Lung (tissue), 12 donors: ENCODE data around the gene AREL1. TPM values are rescaled to one million over a fixed set of nuclear protein-coding genes. Genes with fewer than 3 reads are reported as not detected.

Experiments
- ATAC-seq: fragments of 200-7000 bp; cut with Tn5 transposase; one replicate; pipeline ENCODE4 v1.9.1; 2020; ENCODE audit warnings: moderate number of reproducible peaks; ENCODE audit not compliant: insufficient read depth, low FRiP score
- DNase-seq, 3 donors: peaks; one replicate each; pipeline ENCODE4 v3.0.0-alpha.2; 2013 to 2017
- H3K27ac ChIP-seq, 2 donors: one replicate each; pipeline ENCODE4 v1.5.1; 2013; ENCODE audit warnings: mild to moderate bottlenecking in 2 of 2, moderate library complexity in 2 of 2, control low read depth in 1 of 2, inconsistent platforms in 1 of 2, low read depth in 1 of 2, low read length in 1 of 2
- H3K27me3 ChIP-seq, 3 donors: one replicate each; pipeline ENCODE4 v1.5.1; 2013; ENCODE audit warnings: low read length in 2 of 3; ENCODE audit not compliant: control insufficient read depth in 3 of 3, insufficient read depth in 3 of 3
- H3K36me3 ChIP-seq, 4 donors: one replicate each; pipeline ENCODE4 v1.5.1; 2013; ENCODE audit warnings: low read length in 4 of 4, mild to moderate bottlenecking in 1 of 4, moderate library complexity in 1 of 4; ENCODE audit not compliant: control insufficient read depth in 4 of 4, insufficient read depth in 4 of 4
- H3K4me1 ChIP-seq, 5 donors: one replicate each; pipeline ENCODE4 v1.5.1; 2013; ENCODE audit warnings: low read length in 5 of 5, mild to moderate bottlenecking in 2 of 5, moderate library complexity in 1 of 5; ENCODE audit not compliant: control insufficient read depth in 5 of 5, insufficient read depth in 5 of 5
- H3K4me3 ChIP-seq: one replicate; pipeline ENCODE4 v1.5.1; 2013; ENCODE audit warnings: mild to moderate bottlenecking, control low read depth, moderate library complexity
- H3K9ac ChIP-seq, 2 donors: one replicate each; pipeline ENCODE4 v1.5.1; 2013; ENCODE audit warnings: low read length in 2 of 2, control low read depth in 1 of 2; ENCODE audit not compliant: insufficient read depth in 1 of 2
- H3K9me3 ChIP-seq, 4 donors: one replicate each; pipeline ENCODE4 v1.5.1; 2013; ENCODE audit warnings: low read length in 3 of 4, mild to moderate bottlenecking in 1 of 4, moderate library complexity in 1 of 4; ENCODE audit not compliant: control insufficient read depth in 4 of 4, insufficient read depth in 3 of 4
- WGBS, 2 donors: extraction: QIAGEN DNeasy Blood & Tissue Kit; methylation state at CpG; one replicate each; pipeline ENCODE4 v1.1.7; 2013; 5-methylcytosine and 5-hydroxymethylcytosine counted together
- polyA plus RNA-seq, 2 donors: library from polyadenylated mRNA; stranded (reverse); fragments of 200-250 nt; gene quantifications; one replicate each; pipeline ENCODE4 v1.2.1, GENCODE V29; 2013
- total RNA-seq, 2 donors: library from RNA; depleted of rRNA in 1 of 2; stranded (reverse); fragments of >200 nt in 1 of 2; gene quantifications; one replicate each; pipeline ENCODE4 v1.2.1, GENCODE V29; 2014 to 2021
- TF ChIP-seq, protein P1 (sequence below): IDR thresholded peaks from 2 replicates; pipeline ENCODE4 v1.5.1; 2012; ENCODE audit warnings: mild to moderate bottlenecking; ENCODE audit errors: control extremely low read depth, extremely low read depth
- donor health status: control.
- donor health status: control.
- donor health status: Bipolar disorder and iron deficiency.
- donor health status: healthy.
- donor health status: DM: yes; HTN: yes; CAD: no.

Gene AREL1
- total and polyA plus RNA-seq, 4 donors = 10.5 to 41.6 (median 23.8) TPM

DNA sequence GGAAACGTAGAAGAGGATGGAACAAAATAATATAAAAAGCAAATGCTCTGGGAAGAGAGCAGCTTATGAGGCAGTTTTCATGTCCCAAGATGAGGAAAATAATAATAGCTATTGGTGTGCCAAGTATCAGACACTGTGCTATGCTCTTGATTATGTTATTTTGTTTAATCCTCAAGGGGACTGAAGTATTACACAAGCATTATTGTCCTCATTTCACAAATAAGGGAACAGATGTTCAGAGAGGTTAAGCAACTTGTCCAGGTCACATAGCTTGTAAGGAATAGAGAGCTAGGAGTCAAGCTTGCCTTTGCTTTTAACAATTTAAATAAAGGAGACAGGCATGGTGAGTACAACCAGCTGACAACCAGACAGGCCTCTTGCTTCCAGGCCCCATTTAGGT lies 73.9 kb downstream of the AREL1 start:
- TF ChIP-seq, protein P1, sequence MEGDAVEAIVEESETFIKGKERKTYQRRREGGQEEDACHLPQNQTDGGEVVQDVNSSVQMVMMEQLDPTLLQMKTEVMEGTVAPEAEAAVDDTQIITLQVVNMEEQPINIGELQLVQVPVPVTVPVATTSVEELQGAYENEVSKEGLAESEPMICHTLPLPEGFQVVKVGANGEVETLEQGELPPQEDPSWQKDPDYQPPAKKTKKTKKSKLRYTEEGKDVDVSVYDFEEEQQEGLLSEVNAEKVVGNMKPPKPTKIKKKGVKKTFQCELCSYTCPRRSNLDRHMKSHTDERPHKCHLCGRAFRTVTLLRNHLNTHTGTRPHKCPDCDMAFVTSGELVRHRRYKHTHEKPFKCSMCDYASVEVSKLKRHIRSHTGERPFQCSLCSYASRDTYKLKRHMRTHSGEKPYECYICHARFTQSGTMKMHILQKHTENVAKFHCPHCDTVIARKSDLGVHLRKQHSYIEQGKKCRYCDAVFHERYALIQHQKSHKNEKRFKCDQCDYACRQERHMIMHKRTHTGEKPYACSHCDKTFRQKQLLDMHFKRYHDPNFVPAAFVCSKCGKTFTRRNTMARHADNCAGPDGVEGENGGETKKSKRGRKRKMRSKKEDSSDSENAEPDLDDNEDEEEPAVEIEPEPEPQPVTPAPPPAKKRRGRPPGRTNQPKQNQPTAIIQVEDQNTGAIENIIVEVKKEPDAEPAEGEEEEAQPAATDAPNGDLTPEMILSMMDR = no peak
- no peak overlapping the region for H3K9ac ChIP-seq
- no peaks in the 10 kb centered on the region for H3K36me3 ChIP-seq
- no peaks in the 10 kb centered on the region for H3K27me3 ChIP-seq
- H3K4me1 ChIP-seq = peaks cover 0 to 9% (median 0%) of the 10 kb centered on the region in 5 donors
- H3K27ac ChIP-seq = no peak overlapping the region
- no peak for ATAC-seq
- DNase-seq = no peak
- no peaks in the 10 kb centered on the region for H3K9me3 ChIP-seq
- WGBS, 2 donors = 90% methylated on average over 1 of the region's 1 CpG
- no peak overlapping the region for H3K4me3 ChIP-seq

DNA sequence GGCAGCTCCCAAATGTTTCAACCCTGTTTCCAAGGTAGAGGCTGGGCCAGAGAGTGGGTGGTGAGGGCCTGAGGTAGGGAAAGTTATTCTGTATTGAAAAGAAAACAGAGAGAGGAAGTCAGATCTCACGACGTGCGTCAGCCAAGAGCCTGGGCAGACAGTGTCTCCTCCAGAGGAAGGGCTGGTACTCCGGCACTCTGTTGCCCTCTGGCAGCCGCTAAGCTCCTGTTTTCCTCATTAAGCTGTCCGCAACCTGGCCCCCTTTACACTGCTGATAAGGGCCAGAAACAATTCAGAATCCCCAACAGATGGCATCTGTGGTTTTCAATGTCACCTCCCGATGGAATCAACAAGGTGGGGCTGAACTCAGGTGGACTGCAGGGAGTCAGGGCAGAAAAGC lies 74.8 kb downstream of the AREL1 start:
- no peaks in the 10 kb centered on the region for H3K36me3 ChIP-seq
- no peak overlapping the region for H3K4me3 ChIP-seq
- TF ChIP-seq, protein P1 = no peak
- WGBS, 2 donors = 51 to 66% methylated on average over 7 of the region's 7 CpGs
- no peaks in the 10 kb centered on the region for H3K27me3 ChIP-seq
- H3K4me1 ChIP-seq = peaks cover 0 to 9% (median 0%) of the 10 kb centered on the region in 5 donors
- no peak for ATAC-seq
- DNase-seq = no peak
- H3K27ac ChIP-seq = no peak overlapping the region
- H3K9ac ChIP-seq = no peak overlapping the region
- H3K9me3 ChIP-seq = no peaks in the 10 kb centered on the region

DNA sequence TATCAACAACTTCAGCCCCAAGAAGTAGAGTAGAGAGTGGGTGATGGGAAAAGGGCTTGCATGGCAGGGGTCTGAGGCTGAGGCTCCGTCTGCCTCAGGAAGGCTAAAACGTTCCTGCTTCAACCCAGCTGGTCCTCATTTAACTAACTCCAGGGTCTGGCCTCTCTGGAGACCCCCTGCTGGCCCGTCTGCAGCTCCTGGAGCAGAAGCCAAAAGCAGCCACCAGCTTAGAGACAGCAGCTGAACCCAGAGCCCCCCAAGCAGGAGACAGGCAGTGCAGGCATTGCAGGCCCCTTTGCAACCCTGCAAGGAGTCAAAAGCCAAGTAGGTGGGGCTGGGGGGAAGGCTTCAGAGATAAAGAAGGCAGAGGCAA lies 75.7 kb downstream of the AREL1 start:
- DNase-seq = no peak
- H3K4me3 ChIP-seq = no peak overlapping the region
- no peak overlapping the region for H3K27ac ChIP-seq
- H3K4me1 ChIP-seq = peaks cover 0 to 9% (median 0%) of the 10 kb centered on the region in 5 donors
- no peaks in the 10 kb centered on the region for H3K27me3 ChIP-seq
- no peaks in the 10 kb centered on the region for H3K9me3 ChIP-seq
- WGBS, 2 donors = 71 to 83% methylated on average over 3 of the region's 3 CpGs
- H3K9ac ChIP-seq = no peak overlapping the region
- ATAC-seq = no peak
- no peaks in the 10 kb centered on the region for H3K36me3 ChIP-seq
- TF ChIP-seq, protein P1 = no peak

DNA sequence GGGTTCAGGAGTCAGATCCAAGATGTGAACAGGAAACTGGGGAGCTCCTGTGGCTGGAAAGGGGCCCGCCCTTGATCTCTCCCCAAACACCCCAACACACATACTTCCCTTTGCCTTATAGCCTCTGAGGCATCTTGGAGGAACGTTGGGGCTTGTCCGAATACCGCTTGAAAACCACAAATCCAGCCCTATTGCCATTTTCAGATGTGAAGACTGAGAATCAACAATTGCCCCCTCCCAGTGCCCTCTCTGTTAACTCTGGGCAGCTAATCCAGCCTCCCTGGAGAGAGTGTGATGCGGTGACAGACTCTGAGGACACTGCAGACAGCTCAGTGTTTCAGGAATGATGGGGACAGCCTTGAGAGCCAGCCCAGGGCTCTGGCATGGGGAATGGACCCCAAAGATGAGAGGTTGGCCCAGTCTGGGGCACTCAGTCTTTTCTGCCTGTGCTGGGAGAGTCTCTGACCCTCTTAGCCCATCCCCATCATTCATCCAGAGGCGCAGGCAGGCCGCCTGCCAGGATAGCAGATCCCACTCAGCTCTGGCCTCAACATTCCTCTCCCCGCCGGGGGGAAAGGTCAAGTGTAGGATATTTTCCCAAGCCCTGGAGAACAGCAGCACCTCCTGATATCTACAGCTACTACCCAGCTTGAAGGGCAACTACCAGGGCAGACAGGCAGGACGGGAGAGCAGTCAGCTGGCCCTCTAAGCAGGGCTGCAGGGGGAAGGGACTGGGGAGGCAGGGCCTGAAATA lies 76.3 kb downstream of the AREL1 start:
- no peak overlapping the region for H3K9ac ChIP-seq
- DNase-seq (no peak), ATAC-seq (no peak)
- TF ChIP-seq, protein P1 = no peak
- no peaks in the 10 kb centered on the region for H3K36me3 ChIP-seq
- peaks cover 0 to 9% (median 0%) of the 10 kb centered on the region in 5 donors for H3K4me1 ChIP-seq
- no peak overlapping the region for H3K4me3 ChIP-seq
- 72 to 75% methylated on average over 10 of the region's 10 CpGs for WGBS, 2 donors
- no peaks in the 10 kb centered on the region for H3K9me3 ChIP-seq
- no peak overlapping the region for H3K27ac ChIP-seq
- no peaks in the 10 kb centered on the region for H3K27me3 ChIP-seq
